Activated CD4-positive, alpha-beta T cell treated with anti-CD3 and anti-CD28 coated beads, Interleukin-10, Interleukin-2, amounts not matched to agents 100 ng/mL and 50 ng/mL, durations not matched to agents 16 hours and 8 hours (primary cell): ENCODE data around the gene TMEM63C.

ENCODE experiments used
- DNase-seq: peaks from one replicate; pipeline ENCODE4 v3.0.0-alpha.2; 2020

The TMEM63C gene

GRCh38 chr14:77225254-77225653 lies 43.7 kb downstream of the TMEM63C start:
- DNase-seq: no peak

GRCh38 chr14:77225892-77226557 lies 44.4 kb downstream of the TMEM63C start:
- no peak for DNase-seq

- no peak for DNase-seq
Observed at GRCh38 chr14:77228056-77228455, 46.5 kb downstream of the TMEM63C start.

- no peak for DNase-seq
Observed at GRCh38 chr14:77230914-77231313, 49.3 kb downstream of the TMEM63C start.

GRCh38 chr14:77231721-77232120 lies 50.1 kb downstream of the TMEM63C start:
- DNase-seq: no peak

- no peak for DNase-seq
Observed at GRCh38 chr14:77236814-77237213, 55.2 kb downstream of the TMEM63C start.

- DNase-seq: no peak
Observed at GRCh38 chr14:77238356-77238755, 56.8 kb downstream of the TMEM63C start.

- DNase-seq: no peak
Observed at GRCh38 chr14:77238996-77239395, 57.4 kb downstream of the TMEM63C start.

GRCh38 chr14:77239412-77239811 lies 57.8 kb downstream of the TMEM63C start:
- no peak for DNase-seq

GRCh38 chr14:77240336-77240915 lies 58.8 kb downstream of the TMEM63C start:
- no peak for DNase-seq

- no peak for DNase-seq
Observed at GRCh38 chr14:77241955-77242354, 60.4 kb downstream of the TMEM63C start.

- no peak for DNase-seq
Observed at GRCh38 chr14:77242752-77243151, 61.2 kb downstream of the TMEM63C start.

- no peak for DNase-seq
Observed at GRCh38 chr14:77243853-77244252, 62.3 kb downstream of the TMEM63C start.

- DNase-seq: no peak
Observed at GRCh38 chr14:77245820-77246219, 64.2 kb downstream of the TMEM63C start.

- DNase-seq: no peak
Observed at GRCh38 chr14:77246784-77247183, 65.2 kb downstream of the TMEM63C start.

GRCh38 chr14:77248666-77249065 lies 67.1 kb downstream of the TMEM63C start:
- DNase-seq: no peak

- DNase-seq: no peak
Observed at GRCh38 chr14:77249286-77249685, 67.7 kb downstream of the TMEM63C start.

GRCh38 chr14:77250927-77251326 lies 69.3 kb downstream of the TMEM63C start:
- no peak for DNase-seq

- no peak for DNase-seq
Observed at GRCh38 chr14:77251870-77252269, 70.3 kb downstream of the TMEM63C start.

GRCh38 chr14:77253333-77254190 lies 72.0 kb downstream of the TMEM63C start:
- no peak for DNase-seq

GRCh38 chr14:77256694-77257093 lies 75.1 kb downstream of the TMEM63C start:
- no peak for DNase-seq

GRCh38 chr14:77257700-77258099 lies 76.1 kb downstream of the TMEM63C start:
- DNase-seq: no peak

GRCh38 chr14:77258566-77258965 lies 77.0 kb downstream of the TMEM63C start:
- no peak for DNase-seq
